ENCODE data around the gene ZFP14.

The ZFP14 gene

GRCh38 chr19:36378625-36379509 lies at the start of gene ZFP14:
Gene ZFP14, minus strand, starts transcription at chr19:36379201. Its CDS starts 11,309 bp downstream, at chr19:36367892.
- H3K4me1 ChIP-seq (ENCODE audit: control insufficient read depth, low read length) = peaks cover 12% of the 10 kb centered on the region
- peaks cover 5% of the 10 kb centered on the region for H3K9me3 ChIP-seq (ENCODE audit: control insufficient read depth, insufficient read depth, low read length)
- no peaks in the 10 kb centered on the region for H3K27me3 ChIP-seq (ENCODE audit: control insufficient read depth, low read length)
- H3F3A ChIP-seq (ENCODE audit: control insufficient read depth, insufficient read depth) = no peaks in the 10 kb centered on the region
- no peaks in the 10 kb centered on the region for H3K79me2 ChIP-seq (ENCODE audit: control insufficient read depth, low read length)
- TF ChIP-seq, protein P1, sequence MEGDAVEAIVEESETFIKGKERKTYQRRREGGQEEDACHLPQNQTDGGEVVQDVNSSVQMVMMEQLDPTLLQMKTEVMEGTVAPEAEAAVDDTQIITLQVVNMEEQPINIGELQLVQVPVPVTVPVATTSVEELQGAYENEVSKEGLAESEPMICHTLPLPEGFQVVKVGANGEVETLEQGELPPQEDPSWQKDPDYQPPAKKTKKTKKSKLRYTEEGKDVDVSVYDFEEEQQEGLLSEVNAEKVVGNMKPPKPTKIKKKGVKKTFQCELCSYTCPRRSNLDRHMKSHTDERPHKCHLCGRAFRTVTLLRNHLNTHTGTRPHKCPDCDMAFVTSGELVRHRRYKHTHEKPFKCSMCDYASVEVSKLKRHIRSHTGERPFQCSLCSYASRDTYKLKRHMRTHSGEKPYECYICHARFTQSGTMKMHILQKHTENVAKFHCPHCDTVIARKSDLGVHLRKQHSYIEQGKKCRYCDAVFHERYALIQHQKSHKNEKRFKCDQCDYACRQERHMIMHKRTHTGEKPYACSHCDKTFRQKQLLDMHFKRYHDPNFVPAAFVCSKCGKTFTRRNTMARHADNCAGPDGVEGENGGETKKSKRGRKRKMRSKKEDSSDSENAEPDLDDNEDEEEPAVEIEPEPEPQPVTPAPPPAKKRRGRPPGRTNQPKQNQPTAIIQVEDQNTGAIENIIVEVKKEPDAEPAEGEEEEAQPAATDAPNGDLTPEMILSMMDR (IDR thresholded peaks at IDR 0.05; ENCODE audit: low read depth, low read length, poor library complexity, severe bottlenecking) = peak; percentile 51
- no peak for TF ChIP-seq EZH2phosphoT487 (IDR thresholded peaks at IDR 0.05; ENCODE audit: borderline replicate concordance, low read length)
- no peaks in the 10 kb centered on the region for H3K9me2 ChIP-seq (replicated peaks; ENCODE audit: control insufficient read depth, low read length)
- H3K4me2 ChIP-seq (ENCODE audit: low read length) = peak within 1 kb of the TSS; percentile 74
- peak within 1 kb of the TSS; percentile 96 for H3K4me3 ChIP-seq (ENCODE audit: low read length)
- no peaks in the 10 kb centered on the region for H3K36me3 ChIP-seq (ENCODE audit: control insufficient read depth, low read length)
- peak within 1 kb of the TSS; percentile 29; the same call in 1 of the 2 replicates for H3K27ac ChIP-seq (ENCODE audit: low read depth, low read length)
- H4K20me1 ChIP-seq (ENCODE audit: control insufficient read depth, insufficient read depth, low read depth, low read length) = no peaks in the 10 kb centered on the region

GRCh38 chr19:36423925-36424324 lies 44.9 kb upstream of the ZFP14 start:
- Histone ChIP-seq H3K79me2 (ENCODE audit: control insufficient read depth, low read length) (no peaks in the 10 kb centered on the region), H3K27me3 (ENCODE audit: control insufficient read depth, low read length) (no peaks in the 10 kb centered on the region), H3K36me3 (ENCODE audit: control insufficient read depth, low read length) (no peaks in the 10 kb centered on the region), H3K27ac (ENCODE audit: low read depth, low read length) (no peak overlapping the region), H3K4me2 (ENCODE audit: low read length) (no peak overlapping the region), H3F3A (ENCODE audit: control insufficient read depth, insufficient read depth) (no peaks in the 10 kb centered on the region), H3K9me3 (ENCODE audit: control insufficient read depth, insufficient read depth, low read length) (peaks cover 18% of the 10 kb centered on the region), H3K4me1 (ENCODE audit: control insufficient read depth, low read length) (peaks cover 2% of the 10 kb centered on the region), H4K20me1 (ENCODE audit: control insufficient read depth, insufficient read depth, low read depth, low read length) (no peaks in the 10 kb centered on the region), H3K9me2 (replicated peaks; ENCODE audit: control insufficient read depth, low read length) (no peaks in the 10 kb centered on the region), H3K4me3 (ENCODE audit: low read length) (no peak overlapping the region)
- no peak for TF ChIP-seq EZH2phosphoT487 (IDR thresholded peaks at IDR 0.05; ENCODE audit: borderline replicate concordance, low read length)

DNA sequence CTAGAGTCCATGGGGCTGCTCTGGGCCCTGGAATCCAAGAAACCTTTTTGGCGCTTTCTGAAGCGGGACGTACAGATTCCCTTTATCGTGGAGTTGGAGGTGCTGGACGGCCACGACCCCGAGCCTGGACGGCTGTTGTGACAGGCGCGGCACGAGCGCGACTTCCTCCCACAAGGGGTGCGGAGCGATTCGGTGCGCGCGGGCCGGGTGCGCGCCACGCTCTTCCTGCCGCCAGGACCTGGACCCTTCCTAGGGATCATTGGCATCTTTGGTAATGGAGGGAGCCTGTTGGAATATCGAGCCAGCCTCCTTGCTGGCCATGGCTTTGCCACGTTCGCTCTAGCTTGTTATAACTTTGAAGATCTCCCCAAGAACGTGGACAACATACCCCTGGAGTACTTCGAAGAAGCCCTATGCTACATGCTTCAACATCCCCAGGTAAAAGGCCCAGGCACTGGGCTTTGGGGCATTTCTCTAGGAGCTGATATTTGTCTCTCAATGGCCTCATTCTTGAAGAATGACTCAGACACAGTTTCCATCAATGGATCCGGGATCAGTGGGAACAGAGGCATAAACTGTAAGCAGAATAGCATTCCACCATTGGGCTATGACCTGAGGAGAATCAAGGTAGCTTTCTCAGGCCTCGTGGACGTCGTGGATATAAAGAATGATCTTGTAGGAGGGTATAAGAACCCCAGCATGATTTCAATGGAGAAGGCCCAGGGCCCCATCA lies 42.9 kb upstream of the ZFP14 start:
- Histone ChIP-seq H3K27me3 (ENCODE audit: control insufficient read depth, low read length) (no peaks in the 10 kb centered on the region), H3F3A (ENCODE audit: control insufficient read depth, insufficient read depth) (no peaks in the 10 kb centered on the region), H4K20me1 (ENCODE audit: control insufficient read depth, insufficient read depth, low read depth, low read length) (no peaks in the 10 kb centered on the region), H3K4me3 (ENCODE audit: low read length) (no peak overlapping the region), H3K4me2 (ENCODE audit: low read length) (no peak overlapping the region), H3K9me2 (replicated peaks; ENCODE audit: control insufficient read depth, low read length) (no peaks in the 10 kb centered on the region), H3K4me1 (ENCODE audit: control insufficient read depth, low read length) (peaks cover 16% of the 10 kb centered on the region), H3K9me3 (ENCODE audit: control insufficient read depth, insufficient read depth, low read length) (peaks cover 19% of the 10 kb centered on the region), H3K36me3 (ENCODE audit: control insufficient read depth, low read length) (peaks cover 5% of the 10 kb centered on the region), H3K79me2 (ENCODE audit: control insufficient read depth, low read length) (peaks cover 13% of the 10 kb centered on the region), H3K27ac (ENCODE audit: low read depth, low read length) (no peak overlapping the region)
- no peak for TF ChIP-seq EZH2phosphoT487 (IDR thresholded peaks at IDR 0.05; ENCODE audit: borderline replicate concordance, low read length)

DNA sequence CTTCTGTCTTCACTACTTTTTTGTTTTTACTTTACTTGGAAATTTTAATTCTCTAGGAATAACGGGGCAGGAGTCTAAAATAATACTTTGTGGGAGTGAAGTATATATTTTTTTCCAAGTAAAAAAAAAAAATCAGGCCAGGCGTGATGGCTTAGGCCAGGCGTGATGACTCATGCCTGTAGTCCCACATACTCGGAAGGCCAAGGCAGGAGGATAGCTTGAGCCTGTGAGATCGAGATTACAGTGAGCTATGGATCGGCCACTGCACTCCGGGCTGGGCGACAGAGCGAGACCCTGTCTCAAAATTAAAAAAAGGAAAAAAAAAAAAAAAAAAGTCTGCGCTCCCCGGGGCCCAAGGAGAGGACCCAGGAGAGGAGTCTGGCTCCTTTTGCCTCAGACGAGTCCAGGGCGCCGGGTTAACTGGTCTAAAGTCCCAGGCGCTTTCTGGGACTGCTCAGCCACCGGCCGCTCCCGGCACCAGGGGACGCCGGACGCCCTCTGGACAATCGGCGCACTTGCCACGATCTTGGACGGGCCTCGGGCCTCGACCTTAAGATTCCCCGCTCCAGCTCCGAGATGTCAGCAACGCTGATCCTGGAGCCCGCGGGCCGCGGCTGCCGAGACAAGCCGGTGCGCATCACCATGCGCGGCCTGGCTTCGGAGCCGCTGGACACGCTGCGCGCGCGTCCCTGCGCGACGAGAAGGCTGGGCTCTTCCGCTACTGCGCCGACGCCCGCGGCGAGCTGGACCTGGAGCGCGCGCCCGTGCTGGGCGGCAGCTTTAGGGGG lies 42.2 kb upstream of the ZFP14 start:
- Histone ChIP-seq H3K4me1 (ENCODE audit: control insufficient read depth, low read length) (peaks cover 16% of the 10 kb centered on the region), H3K27me3 (ENCODE audit: control insufficient read depth, low read length) (no peaks in the 10 kb centered on the region), H3K27ac (ENCODE audit: low read depth, low read length) (no peak overlapping the region), H3K9me3 (ENCODE audit: control insufficient read depth, insufficient read depth, low read length) (peaks cover 21% of the 10 kb centered on the region), H3K4me3 (ENCODE audit: low read length) (no peak overlapping the region), H3F3A (ENCODE audit: control insufficient read depth, insufficient read depth) (no peaks in the 10 kb centered on the region), H4K20me1 (ENCODE audit: control insufficient read depth, insufficient read depth, low read depth, low read length) (no peaks in the 10 kb centered on the region), H3K9me2 (replicated peaks; ENCODE audit: control insufficient read depth, low read length) (no peaks in the 10 kb centered on the region), H3K36me3 (ENCODE audit: control insufficient read depth, low read length) (peaks cover 7% of the 10 kb centered on the region), H3K4me2 (ENCODE audit: low read length) (no peak overlapping the region), H3K79me2 (ENCODE audit: control insufficient read depth, low read length) (peaks cover 15% of the 10 kb centered on the region)
- TF ChIP-seq EZH2phosphoT487 (IDR thresholded peaks at IDR 0.05; ENCODE audit: borderline replicate concordance, low read length) = no peak
- TF ChIP-seq, protein P1 (IDR thresholded peaks at IDR 0.05; ENCODE audit: low read depth, low read length, poor library complexity, severe bottlenecking) = no peak

Data from DOHH2 (cell line).